Measurements from ENCODE around the gene CAVIN4.

Gene CAVIN4

DNA sequence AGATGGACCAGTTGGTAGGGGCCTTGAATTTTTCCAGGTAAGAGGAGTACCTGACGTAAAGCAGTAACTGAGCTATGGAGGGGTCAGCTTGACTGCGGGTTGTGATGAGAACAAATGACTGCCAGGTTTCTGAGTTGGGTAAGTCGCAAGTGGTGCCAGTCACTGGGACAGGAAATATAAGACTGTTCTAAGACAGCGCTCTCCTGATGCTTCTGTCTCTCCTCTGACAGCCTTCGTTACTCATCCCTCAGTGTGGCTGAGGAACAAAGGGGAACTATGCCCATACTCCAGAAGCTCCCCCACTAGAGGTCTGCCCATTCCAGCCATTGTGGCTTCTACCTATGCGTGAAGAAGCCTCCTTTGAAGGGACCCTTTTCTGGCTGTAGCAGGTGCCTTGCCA, 13.3 kb downstream of the CAVIN4 start:
- FAIRE-seq = no peak

GRCh38 chr9:100591639-100592412, 13.9 kb downstream of the CAVIN4 start:
- no peak for FAIRE-seq

- FAIRE-seq = peak; percentile 97
These were observed 17.7 kb downstream of the CAVIN4 start for GRCh38 chr9:100595391-100596199.

GRCh38 chr9:100597236-100597635, 19.4 kb downstream of the CAVIN4 start:
- FAIRE-seq = no peak

DNA sequence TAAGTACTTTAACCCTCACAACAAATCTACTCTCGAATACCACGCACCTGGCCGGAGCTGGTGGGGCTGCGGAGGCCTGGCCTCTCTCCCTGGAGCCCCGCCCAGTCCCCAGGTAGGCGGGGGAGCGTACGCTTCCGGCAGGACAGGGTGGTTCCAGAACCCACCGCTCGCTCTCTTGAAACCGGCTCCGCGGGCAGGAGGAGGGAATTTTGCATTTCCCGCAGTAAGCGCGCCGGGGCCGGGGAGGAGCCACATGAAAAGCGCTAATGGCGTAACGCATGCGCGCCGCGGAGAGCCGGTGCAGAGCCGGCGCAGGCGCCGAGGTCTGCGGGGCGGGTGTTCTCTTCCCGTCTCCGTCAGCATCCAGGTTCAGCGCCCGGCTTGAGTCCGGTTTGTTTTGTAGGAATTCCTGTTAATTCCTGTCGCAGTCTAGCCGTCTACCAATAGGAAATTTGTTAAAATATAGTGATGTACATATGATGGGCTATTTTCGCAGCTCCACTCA, 20.8 kb downstream of the CAVIN4 start:
- FAIRE-seq = no peak

DNA sequence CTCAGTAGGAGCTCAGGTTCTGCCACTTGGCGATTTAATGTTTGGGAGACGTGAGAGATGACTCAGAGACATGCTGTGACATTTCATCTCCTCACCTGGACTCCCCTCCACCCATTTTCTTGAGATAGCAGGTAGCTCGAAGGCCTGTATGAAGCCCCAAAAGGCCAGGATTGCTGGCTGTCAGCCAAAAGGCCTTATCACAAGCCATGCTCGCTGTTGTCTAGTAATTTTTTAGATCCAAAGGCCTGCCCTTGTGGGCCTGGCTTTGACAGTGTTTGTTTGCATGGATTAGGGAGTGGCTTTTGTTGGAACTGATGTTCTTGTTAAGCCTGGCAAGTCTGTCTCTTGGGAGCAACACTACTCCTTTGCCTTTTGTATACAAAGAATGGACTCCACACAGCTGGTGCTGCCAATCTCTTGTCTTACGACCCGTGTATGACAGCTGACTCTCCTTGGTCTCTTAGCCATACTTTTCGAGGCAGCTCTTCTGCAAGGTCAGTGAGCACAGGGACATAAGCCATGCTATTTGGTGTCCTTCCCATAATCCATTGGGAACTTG, 22.7 kb downstream of the CAVIN4 start:
- FAIRE-seq = no peak

DNA sequence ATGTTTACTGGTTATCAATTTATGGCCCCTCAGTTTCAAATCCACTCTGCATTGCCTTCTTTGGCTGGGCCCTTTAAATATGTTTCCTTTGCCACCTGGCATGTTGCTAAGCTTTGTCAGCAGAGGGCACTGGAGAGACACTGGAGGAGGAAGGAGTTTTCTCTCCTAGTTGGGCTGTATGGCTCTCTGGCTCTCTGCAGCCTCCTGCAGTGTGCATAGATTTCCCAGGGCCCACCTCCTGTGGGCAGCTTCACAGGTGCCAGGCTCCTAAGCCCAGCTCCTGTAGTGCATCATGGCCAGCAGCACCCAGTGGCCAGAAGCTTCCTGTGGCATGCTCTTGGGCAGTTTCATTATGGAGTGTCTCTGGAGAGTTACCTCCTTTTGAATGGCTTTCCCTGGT, 23.3 kb downstream of the CAVIN4 start:
- no peak for FAIRE-seq

GRCh38 chr9:100602342-100602801, 24.5 kb downstream of the CAVIN4 start:
- no peak for FAIRE-seq

GRCh38 chr9:100605405-100605804, 27.5 kb downstream of the CAVIN4 start:
- FAIRE-seq = no peak

- FAIRE-seq = no peak
These were observed 41.3 kb downstream of the CAVIN4 start for GRCh38 chr9:100619194-100619593.

GRCh38 chr9:100619665-100620064, 41.8 kb downstream of the CAVIN4 start:
- FAIRE-seq = no peak

DNA sequence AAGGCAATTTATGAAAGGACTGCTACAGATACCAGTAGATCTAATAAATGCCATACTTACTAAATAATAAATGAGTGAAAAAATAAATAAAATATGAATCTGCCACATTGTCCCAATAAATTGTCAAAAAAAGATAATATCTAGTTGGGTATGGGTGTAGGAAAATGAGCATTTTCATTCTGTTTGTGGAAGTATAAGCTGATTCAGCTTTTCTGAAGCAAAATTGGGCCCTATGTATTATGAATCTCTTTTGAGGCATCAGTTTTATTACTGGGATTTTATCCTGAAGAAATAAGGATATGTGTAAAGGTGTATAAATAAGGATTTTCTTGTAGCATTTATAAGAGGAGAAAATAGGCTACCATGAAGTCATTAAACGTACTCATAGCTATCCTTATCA, 46.1 kb downstream of the CAVIN4 start:
- FAIRE-seq = no peak

- FAIRE-seq = no peak
These were observed 49.1 kb downstream of the CAVIN4 start for GRCh38 chr9:100626949-100627348.

GRCh38 chr9:100637787-100638186, 59.9 kb downstream of the CAVIN4 start:
- no peak for FAIRE-seq
